ES-I3 (cell line): ENCODE results near the gene B4GALT4.

Experiments used
- H3K36me3 ChIP-seq: 2 replicates; pipeline ENCODE4 v1.6.1; 2013; ENCODE audit warnings: mild to moderate bottlenecking, low read length, control low read depth, moderate library complexity; ENCODE audit not compliant: insufficient read depth
- H3K4me1 ChIP-seq: 2 replicates; pipeline ENCODE4 v1.6.1; 2013; ENCODE audit warnings: mild to moderate bottlenecking, control low read depth, low read length; ENCODE audit not compliant: insufficient read depth
- H3K9ac ChIP-seq: 2 replicates; pipeline ENCODE4 v1.6.1; 2013; ENCODE audit warnings: low read depth, mild to moderate bottlenecking, low read length, moderate library complexity
- H3K9me3 ChIP-seq: 2 replicates; pipeline ENCODE4 v1.6.1; 2013; ENCODE audit warnings: mild to moderate bottlenecking, low read length, moderate library complexity; ENCODE audit not compliant: control insufficient read depth, insufficient read depth

The B4GALT4 gene

DNA sequence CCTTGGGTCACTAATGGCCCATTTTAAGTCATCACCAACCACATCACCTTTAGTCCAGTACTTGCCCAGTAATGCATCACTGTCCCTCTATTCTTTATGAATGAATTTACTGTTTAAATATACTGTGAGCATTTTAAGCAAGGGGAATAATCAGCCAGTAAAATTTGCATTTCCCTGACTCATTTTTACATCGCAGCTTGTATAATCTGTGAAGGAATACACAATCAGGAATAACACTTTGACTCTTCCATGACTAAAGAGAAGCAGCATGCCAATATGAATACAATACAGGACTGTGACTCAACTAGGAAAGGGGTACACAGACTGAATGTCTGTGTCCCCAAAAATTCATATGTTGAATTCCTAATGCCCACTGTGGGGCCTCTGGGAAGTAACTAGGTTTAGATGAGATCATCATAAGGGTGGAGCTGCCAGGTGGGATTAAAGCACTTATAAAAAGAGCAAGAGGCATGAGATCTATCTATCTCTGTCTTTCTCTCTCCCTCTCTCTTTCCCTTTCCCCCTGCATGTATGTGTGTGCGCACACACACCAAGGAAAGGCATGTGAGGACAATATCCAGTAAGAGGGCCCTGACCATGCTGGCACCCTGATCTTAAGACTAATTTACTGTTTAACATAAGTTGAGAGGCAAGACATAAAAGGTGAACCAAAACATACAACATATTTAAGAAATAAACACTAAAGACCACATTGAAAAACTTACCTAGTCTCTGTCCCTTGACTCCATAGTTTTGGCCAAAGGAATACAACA lies 12.1 kb downstream of the B4GALT4 start:
- Histone ChIP-seq H3K9me3 (no peaks in the 10 kb centered on the region), H3K36me3 (peaks cover 34% of the 10 kb centered on the region), H3K4me1 (no peaks in the 10 kb centered on the region), H3K9ac (no peak overlapping the region)

DNA sequence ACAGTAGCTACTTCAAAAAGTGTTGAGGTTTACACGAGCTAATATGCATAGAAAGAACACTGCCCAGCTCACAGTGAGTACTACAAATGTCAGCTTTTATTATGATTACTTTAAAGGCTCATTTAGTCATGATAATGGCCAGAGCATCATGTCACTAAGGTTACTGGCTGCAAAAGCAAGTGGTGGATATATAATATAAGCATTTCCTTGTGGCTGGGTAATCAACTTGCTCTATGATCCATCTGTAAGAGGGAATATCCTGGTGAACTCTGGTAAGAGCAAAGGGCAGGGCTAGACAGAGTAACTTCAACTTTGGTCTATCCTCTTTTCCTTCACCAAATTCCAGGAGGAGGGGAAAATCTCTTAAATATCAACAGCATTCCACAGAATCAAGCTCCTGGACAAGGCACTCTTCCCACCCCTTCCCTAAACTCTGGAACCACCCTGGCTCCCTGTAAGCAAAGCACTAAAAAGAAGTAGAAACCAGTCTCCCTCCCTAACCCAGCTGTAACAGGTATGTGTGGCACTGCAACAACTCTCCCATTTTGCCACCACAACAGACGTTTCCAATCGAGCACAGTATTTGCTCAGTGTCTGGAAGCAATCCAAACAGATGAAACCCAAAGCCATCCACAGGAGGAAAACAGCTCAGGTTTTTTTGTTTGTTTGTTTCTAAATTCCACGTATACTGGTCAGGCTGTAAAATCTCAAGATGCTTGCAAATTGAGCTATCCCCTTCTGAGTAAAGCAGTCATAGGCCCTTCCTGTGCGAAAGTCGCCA lies 13.4 kb downstream of the B4GALT4 start:
- Histone ChIP-seq H3K9ac (no peak overlapping the region), H3K9me3 (no peaks in the 10 kb centered on the region), H3K4me1 (no peaks in the 10 kb centered on the region), H3K36me3 (peaks cover 34% of the 10 kb centered on the region)

- H3K9ac ChIP-seq, result no peak overlapping the region
- no peaks in the 10 kb centered on the region for H3K9me3 ChIP-seq
- H3K36me3 ChIP-seq, result peaks cover 25% of the 10 kb centered on the region; the same call in 1 of the 2 replicates
- H3K4me1 ChIP-seq, result no peaks in the 10 kb centered on the region
Observed at GRCh38 chr3:119225121-119225520, 15.6 kb downstream of the B4GALT4 start.

GRCh38 chr3:119223511-119223910 lies 17.2 kb downstream of the B4GALT4 start:
- H3K4me1 ChIP-seq, result no peaks in the 10 kb centered on the region
- peaks cover 16% of the 10 kb centered on the region; the same call in 1 of the 2 replicates for H3K36me3 ChIP-seq
- no peak overlapping the region for H3K9ac ChIP-seq
- no peaks in the 10 kb centered on the region for H3K9me3 ChIP-seq

DNA sequence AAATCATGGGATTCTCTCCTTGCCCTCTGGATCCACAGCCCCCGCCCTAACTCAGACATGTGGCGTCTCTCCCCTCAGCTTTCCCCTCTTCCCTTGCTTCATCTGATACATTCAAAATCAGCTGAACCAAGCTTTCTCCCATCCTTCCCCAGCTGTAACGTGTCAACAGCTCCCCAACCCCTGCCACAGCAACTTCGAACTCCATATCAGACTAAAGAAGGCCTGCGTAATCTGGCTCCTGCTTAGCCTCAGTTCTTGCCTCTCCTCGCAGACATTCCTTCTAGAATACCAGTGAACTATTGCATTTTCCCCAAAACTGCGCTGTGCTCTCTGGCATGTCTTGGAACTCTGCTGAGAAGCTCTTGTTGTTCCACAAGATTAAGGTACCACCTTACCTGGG lies 18.3 kb downstream of the B4GALT4 start:
- H3K9ac ChIP-seq, result no peak overlapping the region
- peaks cover 19% of the 10 kb centered on the region for H3K36me3 ChIP-seq
- no peaks in the 10 kb centered on the region for H3K9me3 ChIP-seq
- no peaks in the 10 kb centered on the region for H3K4me1 ChIP-seq

DNA sequence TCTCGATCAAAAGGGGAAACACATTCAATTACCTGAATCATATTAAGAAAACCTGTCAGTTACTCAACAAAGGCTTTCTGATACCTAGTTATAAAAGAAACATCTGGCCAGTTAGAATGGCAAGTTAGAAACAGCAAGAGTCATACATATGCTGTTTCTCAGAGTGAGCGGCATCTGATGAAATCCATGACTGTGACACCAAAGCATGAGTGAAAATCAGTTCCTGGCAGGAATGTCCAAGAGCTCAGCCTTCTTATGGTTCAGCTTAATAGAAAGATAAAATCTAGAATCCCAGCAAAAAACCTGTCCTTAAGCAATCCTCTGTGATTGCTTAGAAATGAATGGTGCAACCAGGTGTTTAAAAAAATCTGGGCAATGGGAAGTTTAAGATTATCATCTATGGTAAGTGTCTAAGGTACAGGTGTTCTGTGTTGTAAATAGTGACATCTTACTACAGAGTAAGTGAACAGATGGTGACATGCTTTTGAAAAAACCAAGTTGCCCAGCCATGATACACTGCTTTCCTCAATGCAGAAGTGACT lies 18.8 kb downstream of the B4GALT4 start:
- no peak overlapping the region for H3K9ac ChIP-seq
- peaks cover 16% of the 10 kb centered on the region for H3K36me3 ChIP-seq
- H3K4me1 ChIP-seq, result no peaks in the 10 kb centered on the region
- H3K9me3 ChIP-seq, result no peaks in the 10 kb centered on the region

DNA sequence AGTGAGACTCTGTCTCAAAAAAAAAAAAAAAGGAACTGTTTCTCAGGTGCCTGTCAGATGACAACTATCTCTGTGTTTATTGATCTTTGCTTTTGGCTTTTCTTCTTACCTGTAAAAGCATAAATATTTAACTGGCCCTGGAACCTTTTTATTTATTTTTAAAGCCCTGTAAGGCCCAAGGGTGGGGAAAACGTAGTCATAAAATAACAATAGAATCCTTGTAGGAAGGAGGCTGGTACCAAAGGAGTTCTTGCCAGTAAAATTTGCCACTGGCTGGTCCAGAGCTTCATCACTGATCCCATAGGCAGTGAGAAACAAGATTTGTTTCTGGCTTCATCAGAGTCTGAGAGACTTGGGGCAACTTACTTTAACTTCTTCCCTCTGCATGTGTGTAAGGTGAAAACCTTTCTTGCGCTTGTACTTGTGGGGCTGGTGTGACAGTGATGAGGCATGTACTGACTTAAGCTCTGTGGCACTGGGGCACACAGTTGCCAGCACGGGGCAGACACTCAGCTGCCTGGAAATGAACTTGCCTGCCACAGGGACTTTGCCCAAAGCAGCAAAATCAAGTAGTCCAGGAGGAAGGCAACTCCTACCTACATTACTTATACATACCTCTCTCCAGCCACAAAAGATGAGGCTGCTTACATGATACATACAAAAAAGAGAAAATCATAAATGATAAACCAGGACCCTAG lies 19.6 kb downstream of the B4GALT4 start:
- H3K36me3 ChIP-seq, result peaks cover 13% of the 10 kb centered on the region
- H3K9ac ChIP-seq, result no peak overlapping the region
- no peaks in the 10 kb centered on the region for H3K4me1 ChIP-seq
- no peaks in the 10 kb centered on the region for H3K9me3 ChIP-seq

- Histone ChIP-seq H3K9ac (no peak overlapping the region), H3K36me3 (peaks cover 16% of the 10 kb centered on the region), H3K9me3 (no peaks in the 10 kb centered on the region), H3K4me1 (no peaks in the 10 kb centered on the region)
Observed at GRCh38 chr3:119220198-119220597, 20.5 kb downstream of the B4GALT4 start.

DNA sequence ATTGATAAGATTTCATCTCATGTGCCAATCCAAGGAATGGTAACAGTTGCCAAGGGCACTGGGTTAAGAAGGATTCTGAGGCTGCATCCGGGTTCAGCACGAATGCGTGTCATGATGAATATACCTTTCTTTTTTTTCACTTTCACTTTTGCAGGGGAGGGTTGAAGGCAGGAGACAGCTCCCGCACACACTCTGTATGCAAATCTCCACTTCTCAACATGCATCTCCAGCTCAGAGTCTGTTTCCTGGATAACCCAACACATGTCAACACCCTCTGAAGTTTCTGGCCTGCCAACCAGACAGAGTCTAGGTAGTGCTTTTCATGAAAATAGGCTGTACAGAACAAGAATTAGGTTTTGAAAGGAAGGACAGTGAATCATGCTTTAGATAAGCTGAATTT lies 21.6 kb downstream of the B4GALT4 start:
- Histone ChIP-seq H3K4me1 (no peaks in the 10 kb centered on the region), H3K36me3 (peaks cover 16% of the 10 kb centered on the region)

GRCh38 chr3:119211803-119212202 lies 28.9 kb downstream of the B4GALT4 start:
- Histone ChIP-seq H3K9me3 (no peaks in the 10 kb centered on the region), H3K36me3 (peaks cover 8% of the 10 kb centered on the region), H3K9ac (no peak overlapping the region), H3K4me1 (no peaks in the 10 kb centered on the region)

More for the DNA sequence above, 21.6 kb downstream of the B4GALT4 start:
- H3K9ac ChIP-seq, result no peak overlapping the region
- no peaks in the 10 kb centered on the region for H3K9me3 ChIP-seq

DNA sequence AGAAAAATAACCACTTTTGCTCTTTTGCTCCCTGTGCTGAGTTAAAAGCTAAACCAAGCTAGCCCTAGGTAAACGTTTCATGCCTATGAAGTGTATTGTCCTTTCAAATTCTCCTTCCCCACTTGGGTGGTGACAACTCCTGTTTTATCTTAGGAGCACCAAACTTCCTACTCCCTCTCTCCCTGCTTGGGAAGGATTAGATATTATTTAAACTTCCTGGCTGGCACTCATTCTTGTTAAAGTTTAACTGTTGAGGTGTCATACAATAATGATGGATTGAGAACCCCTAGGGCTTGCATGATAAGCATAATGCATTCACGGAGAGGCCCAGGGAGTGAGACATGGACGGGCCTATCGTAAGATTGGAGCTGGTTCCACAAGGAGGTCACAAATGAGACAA lies 29.5 kb downstream of the B4GALT4 start:
- Histone ChIP-seq H3K36me3 (peaks cover 8% of the 10 kb centered on the region), H3K9ac (no peak overlapping the region), H3K4me1 (no peaks in the 10 kb centered on the region), H3K9me3 (no peaks in the 10 kb centered on the region)

DNA sequence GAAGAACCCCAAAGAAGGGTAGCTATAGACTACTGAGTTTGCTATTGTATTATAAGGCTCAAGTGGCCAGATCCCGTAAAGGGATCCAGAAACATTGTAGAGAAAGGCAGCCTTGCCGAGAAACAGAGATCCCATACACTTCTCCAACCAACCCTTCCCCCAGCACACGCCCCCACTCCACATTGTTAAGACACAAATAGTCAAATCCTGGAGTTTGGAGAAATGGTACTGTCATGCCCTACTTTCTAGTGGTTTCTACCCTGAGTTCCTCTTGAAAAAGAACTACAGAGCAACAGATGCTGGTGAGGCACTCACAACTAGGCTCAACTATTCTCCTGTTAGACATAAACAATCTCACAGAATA lies 33.2 kb downstream of the B4GALT4 start:
- Histone ChIP-seq H3K4me1 (no peaks in the 10 kb centered on the region), H3K36me3 (peaks cover 5% of the 10 kb centered on the region; the same call in 1 of the 2 replicates), H3K9me3 (no peaks in the 10 kb centered on the region), H3K9ac (no peak overlapping the region)

DNA sequence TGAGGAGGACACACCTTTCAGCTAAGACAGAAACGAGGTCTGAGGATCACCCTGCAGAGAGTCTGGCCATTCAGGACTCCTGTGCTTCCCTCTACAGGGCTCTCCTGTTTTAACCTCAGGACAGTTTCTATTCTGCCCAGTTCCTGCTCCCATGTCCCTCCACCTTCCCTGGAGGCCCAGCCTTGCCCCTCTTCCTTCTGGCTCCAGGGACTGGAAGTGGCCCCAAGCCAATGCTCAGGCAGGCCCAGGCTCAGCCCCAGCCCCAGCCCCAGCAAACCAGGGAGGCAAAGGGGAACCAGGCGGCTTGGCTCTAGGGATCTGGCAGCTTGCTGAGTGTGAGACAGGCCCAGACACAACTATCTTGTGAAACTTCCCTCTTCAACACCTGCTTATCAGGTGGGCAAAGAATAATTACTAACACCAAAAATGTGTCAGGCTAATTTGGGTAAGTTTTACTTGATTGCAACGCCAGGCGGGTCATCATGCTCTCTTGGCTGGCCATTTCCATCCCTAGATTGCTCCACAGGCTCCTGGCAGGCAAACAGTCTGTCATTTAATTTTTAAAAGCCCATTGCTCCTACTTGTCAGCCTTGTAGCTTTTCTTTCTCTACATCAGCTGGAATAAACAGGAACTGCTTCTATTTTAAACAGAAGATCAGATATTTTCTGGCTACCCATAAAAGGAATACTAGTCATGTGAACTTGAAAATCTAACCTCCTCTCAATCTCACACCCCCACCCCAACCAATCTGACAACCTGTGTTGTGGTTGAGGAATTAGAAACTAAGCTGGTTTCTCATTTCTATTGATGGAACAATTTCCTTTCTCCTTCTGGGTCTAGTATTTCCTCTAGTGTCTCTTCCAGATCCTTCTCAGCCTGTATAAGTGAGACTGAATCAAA lies 33.8 kb downstream of the B4GALT4 start:
- Histone ChIP-seq H3K9ac (no peak overlapping the region), H3K4me1 (no peaks in the 10 kb centered on the region), H3K36me3 (peaks cover 5% of the 10 kb centered on the region; the same call in 1 of the 2 replicates), H3K9me3 (no peaks in the 10 kb centered on the region)
